ENCODE results near the gene TNRC6A.
"Not testable (repeated sequence)": the region's sequence is repeated elsewhere in the genome, so short reads cannot be mapped to it uniquely, and the experiment has no call there.

The TNRC6A gene

GRCh38 chr16:24761526-24761925 lies 32.1 kb downstream of the TNRC6A start:
- DNase-seq: no peak

GRCh38 chr16:24764916-24765315 lies 35.5 kb downstream of the TNRC6A start:
- DNase-seq: no peak

- no peak for DNase-seq
Measured at GRCh38 chr16:24766057-24766456, 36.6 kb downstream of the TNRC6A start.

DNA sequence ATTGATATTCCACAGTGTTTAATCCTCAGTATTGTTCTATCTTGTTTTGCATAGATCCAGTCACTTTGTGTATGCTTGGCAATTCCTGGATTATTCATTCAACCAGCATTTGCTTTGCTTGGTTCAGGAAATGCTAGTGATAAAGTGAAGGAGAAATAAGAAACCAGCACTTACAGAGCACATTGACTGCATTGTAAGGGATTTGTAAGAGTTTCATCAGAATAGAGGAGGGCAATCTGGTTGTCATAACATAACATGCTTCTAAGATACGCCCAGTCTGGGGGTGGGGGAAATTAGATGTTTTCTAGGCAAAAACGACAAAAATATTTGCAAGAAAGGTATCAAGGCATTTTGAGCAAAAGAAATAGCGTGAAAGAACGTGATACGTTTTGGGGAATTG lies 40.4 kb downstream of the TNRC6A start:
- no peak for DNase-seq

DNA sequence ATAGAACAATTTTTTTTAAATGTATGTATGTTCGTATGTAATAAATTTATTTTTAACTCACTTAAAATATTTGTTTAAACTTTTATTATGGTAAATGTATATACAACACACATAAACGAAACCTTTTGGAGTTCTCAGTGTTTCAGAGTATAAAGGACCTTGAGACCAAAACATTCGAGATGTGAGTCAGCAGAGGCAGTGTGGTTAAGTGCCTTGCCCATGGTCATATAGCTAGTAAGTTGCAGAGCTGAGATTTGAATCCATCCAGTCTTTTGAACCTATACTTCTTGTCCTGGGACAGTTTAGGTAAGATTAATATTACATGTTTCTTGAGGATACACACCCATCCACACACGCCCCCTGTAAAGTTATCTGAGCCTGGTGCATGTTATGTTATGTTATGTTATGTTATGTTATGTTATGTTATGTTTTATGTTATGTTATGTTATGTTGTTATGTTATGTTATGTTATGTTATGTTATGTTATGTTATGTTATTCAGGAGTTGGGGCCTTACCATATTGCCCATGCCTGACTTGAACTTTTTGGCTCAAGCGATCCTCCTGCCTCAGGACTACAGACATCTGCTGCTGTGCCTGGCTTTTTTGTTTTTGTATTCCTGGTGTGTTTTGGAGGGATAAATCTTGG lies 41.8 kb downstream of the TNRC6A start:
- no peak for DNase-seq

DNA sequence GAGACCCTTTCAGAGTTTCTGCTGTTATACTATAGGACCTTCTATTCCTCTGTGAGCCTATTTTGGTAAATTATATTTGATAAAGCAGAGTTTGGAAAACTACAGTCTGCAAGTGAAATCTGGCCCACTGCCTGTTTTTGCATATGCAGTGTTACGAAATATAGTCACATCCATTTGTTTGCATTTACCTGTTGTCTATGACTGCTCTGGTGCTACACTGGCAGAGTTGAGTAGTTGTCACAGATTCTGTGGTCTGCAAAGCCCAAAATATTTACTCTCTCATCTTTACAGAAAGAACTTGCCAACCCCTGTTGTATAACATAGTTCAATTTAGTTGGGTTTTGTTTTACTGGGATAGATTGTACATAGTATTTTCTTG lies 42.3 kb downstream of the TNRC6A start:
- DNase-seq: no peak

- no peak for DNase-seq
Measured at GRCh38 chr16:24773771-24774427, 44.4 kb downstream of the TNRC6A start.

GRCh38 chr16:24774510-24774909 lies 45.1 kb downstream of the TNRC6A start:
- DNase-seq: no peak

DNA sequence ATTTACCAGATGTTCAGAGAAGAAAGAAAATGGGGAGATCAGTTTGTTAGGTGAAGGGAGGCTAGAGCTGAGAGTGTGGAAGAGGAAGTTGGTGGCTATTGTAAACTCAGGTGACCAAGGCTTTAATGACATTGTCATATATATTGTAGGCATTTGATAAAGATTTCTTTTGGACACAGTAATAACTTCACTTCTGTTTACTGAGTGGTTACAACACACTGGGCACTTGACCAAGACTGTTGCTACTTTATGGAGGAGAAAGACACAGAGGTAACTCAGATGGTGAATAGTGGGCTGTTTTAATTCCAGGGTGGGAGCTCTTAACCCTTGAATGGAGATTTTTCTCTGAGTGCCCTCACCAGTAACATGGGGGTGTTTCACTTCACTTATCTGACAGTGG lies 46.0 kb downstream of the TNRC6A start:
- DNase-seq: no peak

GRCh38 chr16:24776501-24777220 lies 47.2 kb downstream of the TNRC6A start:
- DNase-seq: no peak

- DNase-seq: no peak
Measured at GRCh38 chr16:24778671-24779070, 49.2 kb downstream of the TNRC6A start.

- DNase-seq: no peak
Measured at GRCh38 chr16:24781256-24781655, 51.8 kb downstream of the TNRC6A start.

GRCh38 chr16:24784121-24784520 lies 54.7 kb downstream of the TNRC6A start:
- DNase-seq: no peak

DNA sequence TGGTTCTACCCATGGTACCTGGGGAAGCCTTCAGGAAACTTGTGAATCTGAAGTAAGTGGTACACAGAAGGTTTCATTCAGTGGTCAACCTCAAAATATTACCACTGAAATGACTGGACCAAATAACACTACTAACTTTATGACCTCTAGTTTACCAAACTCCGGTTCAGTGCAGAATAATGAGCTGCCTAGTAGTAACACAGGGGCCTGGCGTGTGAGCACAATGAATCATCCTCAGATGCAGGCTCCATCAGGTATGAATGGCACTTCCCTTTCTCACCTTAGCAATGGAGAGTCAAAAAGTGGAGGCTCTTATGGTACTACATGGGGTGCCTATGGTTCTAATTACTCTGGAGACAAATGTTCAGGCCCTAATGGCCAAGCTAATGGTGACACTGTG lies 60.4 kb downstream of the TNRC6A start:
- DNase-seq: no peak

DNA sequence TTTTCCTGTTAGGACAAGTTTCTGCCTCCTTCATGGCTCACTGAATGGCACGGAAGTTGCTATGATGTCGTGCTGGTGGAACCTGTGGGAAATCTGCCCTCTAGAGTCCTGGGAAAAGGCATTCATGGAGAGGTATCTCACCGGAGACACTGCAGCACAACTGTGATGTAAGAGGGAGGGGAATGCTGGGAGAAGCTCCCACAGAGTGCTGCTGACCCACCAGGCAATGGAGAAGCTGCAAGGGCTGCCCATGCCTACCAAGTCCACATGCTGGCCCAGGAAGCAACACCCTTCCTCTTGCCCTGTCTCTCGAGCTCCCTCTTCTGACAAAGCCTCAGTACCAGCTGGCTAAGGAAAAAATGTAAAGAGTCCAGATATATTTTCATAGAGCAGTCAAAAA lies 71.1 kb downstream of the TNRC6A start:
- DNase-seq: no peak

GRCh38 chr16:24801761-24802302 lies 72.4 kb downstream of the TNRC6A start:
- DNase-seq: no peak

GRCh38 chr16:24805484-24805883 lies 76.0 kb downstream of the TNRC6A start:
- no peak for DNase-seq

DNA sequence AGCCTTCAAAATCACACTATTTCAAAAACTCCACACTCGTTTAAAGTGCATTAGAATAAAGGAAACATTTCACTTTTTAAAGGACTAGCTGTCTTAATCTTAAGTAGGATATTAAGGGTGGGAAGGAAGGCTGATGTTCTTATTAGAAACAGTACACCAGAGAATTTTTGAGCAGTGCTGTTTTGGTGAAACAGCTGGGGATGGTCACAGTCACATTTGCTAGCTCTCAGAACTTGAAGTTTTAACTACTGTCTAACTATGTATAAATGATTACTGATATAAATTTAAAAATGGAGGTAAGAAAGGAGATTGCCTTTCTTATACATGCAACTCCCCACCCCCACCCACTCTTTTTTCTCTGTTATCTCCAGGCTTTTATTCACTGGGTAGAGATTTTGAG lies 77.8 kb downstream of the TNRC6A start:
- DNase-seq: no peak

DNA sequence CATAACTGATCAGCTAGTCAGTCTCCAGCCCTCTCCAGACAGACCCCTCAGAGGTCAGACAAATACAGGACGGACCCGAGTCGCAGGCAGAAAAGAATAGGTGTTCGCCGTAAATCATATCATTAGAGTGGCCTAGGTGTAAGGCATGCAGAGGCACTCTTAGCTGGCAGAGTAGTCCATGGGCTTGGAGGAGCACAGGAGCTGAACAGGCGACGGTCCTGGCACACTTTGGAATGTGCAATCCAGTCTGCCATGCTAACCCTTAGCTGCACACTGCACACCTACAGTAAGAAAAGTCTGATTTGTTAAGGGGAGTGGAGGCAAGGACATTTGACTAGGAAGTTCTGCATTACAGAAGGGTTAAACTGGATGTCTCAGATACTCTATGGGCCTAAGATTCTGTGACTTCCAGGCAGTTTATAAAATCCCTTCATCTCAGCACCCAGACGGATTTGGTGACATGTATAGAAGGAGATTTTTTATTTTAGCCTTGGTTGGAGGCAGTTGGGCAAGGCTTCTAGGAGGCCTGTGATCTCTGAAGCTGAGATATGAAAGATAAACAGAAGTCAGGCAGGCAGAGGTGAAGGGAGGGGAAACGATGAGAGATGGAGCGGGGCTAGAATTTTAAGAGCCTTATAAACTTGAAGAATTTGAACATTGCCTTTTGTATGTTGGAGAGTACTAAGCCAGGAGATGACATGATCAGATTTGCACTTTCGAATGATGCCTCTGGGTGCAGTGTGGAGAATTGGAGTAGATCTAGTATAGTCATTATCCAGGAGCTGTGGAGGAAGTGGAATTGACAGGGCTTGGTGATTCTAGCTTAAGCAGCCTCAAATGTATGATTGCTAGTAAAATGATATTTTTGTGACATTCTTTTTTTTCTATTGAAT lies 81.7 kb downstream of the TNRC6A start:
- DNase-seq: no peak

DNA sequence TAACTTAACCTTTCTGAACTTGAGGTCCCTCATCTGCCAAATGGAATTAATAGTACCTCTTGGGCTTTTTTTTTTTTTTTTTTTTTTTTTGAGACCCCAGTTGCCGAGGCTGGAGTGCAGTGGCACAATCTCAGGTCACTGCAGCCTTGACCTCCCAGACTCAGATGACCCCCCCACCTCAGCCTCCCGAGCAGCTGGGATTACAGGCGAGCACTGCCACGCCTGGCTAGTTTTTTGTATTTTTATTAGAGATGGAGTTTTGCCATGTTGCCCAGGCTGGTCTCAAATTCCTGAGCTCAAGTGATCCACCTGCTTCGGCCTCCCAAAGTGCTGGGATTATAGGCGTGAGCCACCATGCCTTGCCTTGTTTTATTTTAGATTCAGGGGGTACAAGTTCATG lies 83.4 kb downstream of the TNRC6A start:
- not testable (repeated sequence) for DNase-seq

DNA sequence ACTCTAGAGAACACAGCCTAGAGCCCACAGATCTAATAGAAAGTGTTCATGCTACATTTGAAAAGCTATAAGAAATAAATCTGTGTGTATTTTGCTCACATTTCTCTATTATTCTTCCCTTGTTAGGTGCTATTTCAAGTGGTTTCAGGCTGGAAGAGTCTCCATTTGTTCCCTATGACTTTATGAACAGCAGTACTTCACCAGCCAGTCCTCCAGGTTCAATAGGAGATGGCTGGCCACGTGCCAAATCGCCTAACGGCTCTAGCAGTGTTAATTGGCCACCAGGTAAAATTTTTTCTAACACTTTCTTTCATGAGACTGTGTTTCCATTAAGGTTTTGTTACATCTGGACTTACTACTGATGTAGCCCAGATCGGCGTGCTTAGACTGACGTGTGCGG lies 85.6 kb downstream of the TNRC6A start:
- DNase-seq: no peak

- DNase-seq: no peak
Measured at GRCh38 chr16:24816688-24817087, 87.2 kb downstream of the TNRC6A start.

Measured in inflammatory macrophage (primary cell).